Measurements from ENCODE around the gene FCMR.

Gene FCMR

DNA sequence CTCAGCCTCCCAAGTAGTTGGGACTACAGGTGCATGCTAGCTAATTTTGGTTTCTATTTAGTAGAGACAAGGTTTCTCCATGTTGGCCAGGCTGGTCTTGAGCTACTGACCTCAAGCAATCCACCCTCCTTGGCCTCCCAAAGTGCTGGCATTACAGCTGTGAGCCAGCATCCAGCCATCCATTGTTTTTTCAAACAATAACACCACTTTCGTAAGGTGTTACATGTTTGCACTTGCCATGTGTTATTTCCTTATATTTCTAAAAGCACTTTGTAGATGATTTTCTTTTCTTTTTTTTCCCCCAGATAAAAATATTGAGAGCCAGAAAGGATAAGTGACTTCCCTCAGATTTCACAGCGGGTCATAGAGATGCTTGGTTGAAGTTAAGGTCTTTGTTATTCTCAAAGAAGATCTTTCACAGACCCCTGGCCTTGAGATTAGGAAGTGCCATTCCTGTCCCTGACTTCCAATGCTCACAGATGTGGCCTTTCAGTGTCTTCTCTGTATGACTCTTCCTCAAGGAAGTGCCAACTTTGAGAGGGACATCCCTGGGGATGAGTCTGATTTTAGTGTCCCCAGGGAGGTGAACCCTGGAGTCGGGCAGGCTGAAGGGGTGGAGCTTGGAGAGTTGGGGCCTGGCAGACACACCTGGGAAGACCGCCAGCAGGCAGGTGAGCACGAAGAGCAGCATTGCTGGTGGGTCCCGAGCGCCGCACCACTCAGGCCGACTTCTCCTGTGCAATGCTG, 18.3 kb upstream of the FCMR start:
- Histone ChIP-seq H3K4me2 (ENCODE audit: low read length) (no peak overlapping the region), H4K20me1 (ENCODE audit: insufficient read depth, low read length) (no peaks in the 10 kb centered on the region), H3F3A (ENCODE audit: insufficient read depth, low read length) (no peaks in the 10 kb centered on the region), H3K9me2 (ENCODE audit: low read depth, low read length) (no peaks in the 10 kb centered on the region), H2AFZ (ENCODE audit: low read length) (no peak overlapping the region), H3K4me3 (ENCODE audit: low read depth, low read length, poor library complexity, severe bottlenecking) (no peak overlapping the region), H3K36me3 (ENCODE audit: insufficient read depth, low read length) (no peaks in the 10 kb centered on the region), H3K4me1 (ENCODE audit: insufficient read depth, low read length, severe bottlenecking) (no peaks in the 10 kb centered on the region), H3K27me3 (ENCODE audit: insufficient read depth, low read length) (peaks cover 7% of the 10 kb centered on the region; the same call in 1 of the 2 replicates), H3K9ac (ENCODE audit: low read length) (no peak overlapping the region), H3K27ac (ENCODE audit: low read depth, low read length, poor library complexity, severe bottlenecking) (no peak overlapping the region), H3K79me2 (ENCODE audit: insufficient read depth, low read length) (no peaks in the 10 kb centered on the region), H3K9me3 (ENCODE audit: low read length) (no peaks in the 10 kb centered on the region)
- TF ChIP-seq, protein P1, sequence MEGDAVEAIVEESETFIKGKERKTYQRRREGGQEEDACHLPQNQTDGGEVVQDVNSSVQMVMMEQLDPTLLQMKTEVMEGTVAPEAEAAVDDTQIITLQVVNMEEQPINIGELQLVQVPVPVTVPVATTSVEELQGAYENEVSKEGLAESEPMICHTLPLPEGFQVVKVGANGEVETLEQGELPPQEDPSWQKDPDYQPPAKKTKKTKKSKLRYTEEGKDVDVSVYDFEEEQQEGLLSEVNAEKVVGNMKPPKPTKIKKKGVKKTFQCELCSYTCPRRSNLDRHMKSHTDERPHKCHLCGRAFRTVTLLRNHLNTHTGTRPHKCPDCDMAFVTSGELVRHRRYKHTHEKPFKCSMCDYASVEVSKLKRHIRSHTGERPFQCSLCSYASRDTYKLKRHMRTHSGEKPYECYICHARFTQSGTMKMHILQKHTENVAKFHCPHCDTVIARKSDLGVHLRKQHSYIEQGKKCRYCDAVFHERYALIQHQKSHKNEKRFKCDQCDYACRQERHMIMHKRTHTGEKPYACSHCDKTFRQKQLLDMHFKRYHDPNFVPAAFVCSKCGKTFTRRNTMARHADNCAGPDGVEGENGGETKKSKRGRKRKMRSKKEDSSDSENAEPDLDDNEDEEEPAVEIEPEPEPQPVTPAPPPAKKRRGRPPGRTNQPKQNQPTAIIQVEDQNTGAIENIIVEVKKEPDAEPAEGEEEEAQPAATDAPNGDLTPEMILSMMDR (IDR thresholded peaks at IDR 0.05; ENCODE audit: low read length), result no peak
- no peak for TF ChIP-seq EZH2 (IDR thresholded peaks at IDR 0.05; ENCODE audit: borderline replicate concordance, low read length)

DNA sequence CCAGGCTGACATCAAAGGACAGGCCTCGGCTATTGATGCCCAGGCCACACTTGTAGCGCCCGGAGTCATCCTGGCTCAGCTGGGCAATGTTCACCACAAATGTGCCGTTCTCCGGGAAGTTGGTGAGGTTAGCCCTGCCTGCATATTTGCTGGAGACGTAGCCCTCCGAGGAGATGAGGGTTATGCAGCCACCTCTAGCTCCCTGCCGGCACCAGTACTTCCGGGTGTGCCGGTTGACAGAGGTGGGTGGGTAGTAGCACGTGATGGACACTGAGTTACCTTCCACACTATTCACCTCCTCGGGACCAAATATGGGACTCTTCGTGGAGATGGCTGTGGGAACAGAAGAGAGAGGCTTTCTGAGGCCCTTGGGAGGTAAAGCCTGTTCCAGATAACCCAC, 17.4 kb upstream of the FCMR start:
- no peak overlapping the region for H3K4me3 ChIP-seq (ENCODE audit: low read depth, low read length, poor library complexity, severe bottlenecking)
- no peaks in the 10 kb centered on the region for H3F3A ChIP-seq (ENCODE audit: insufficient read depth, low read length)
- peaks cover 7% of the 10 kb centered on the region; the same call in 1 of the 2 replicates for H3K27me3 ChIP-seq (ENCODE audit: insufficient read depth, low read length)
- no peaks in the 10 kb centered on the region for H3K4me1 ChIP-seq (ENCODE audit: insufficient read depth, low read length, severe bottlenecking)
- H3K9me2 ChIP-seq (ENCODE audit: low read depth, low read length), result no peaks in the 10 kb centered on the region
- no peak for TF ChIP-seq EZH2 (IDR thresholded peaks at IDR 0.05; ENCODE audit: borderline replicate concordance, low read length)
- TF ChIP-seq, protein P1 (IDR thresholded peaks at IDR 0.05; ENCODE audit: low read length), result no peak
- no peak overlapping the region for H3K9ac ChIP-seq (ENCODE audit: low read length)
- H4K20me1 ChIP-seq (ENCODE audit: insufficient read depth, low read length), result no peaks in the 10 kb centered on the region
- H3K9me3 ChIP-seq (ENCODE audit: low read length), result no peaks in the 10 kb centered on the region
- H3K27ac ChIP-seq (ENCODE audit: low read depth, low read length, poor library complexity, severe bottlenecking), result no peak overlapping the region
- H3K36me3 ChIP-seq (ENCODE audit: insufficient read depth, low read length), result no peaks in the 10 kb centered on the region
- no peaks in the 10 kb centered on the region for H3K79me2 ChIP-seq (ENCODE audit: insufficient read depth, low read length)
- H3K4me2 ChIP-seq (ENCODE audit: low read length), result no peak overlapping the region
- H2AFZ ChIP-seq (ENCODE audit: low read length), result no peak overlapping the region

DNA sequence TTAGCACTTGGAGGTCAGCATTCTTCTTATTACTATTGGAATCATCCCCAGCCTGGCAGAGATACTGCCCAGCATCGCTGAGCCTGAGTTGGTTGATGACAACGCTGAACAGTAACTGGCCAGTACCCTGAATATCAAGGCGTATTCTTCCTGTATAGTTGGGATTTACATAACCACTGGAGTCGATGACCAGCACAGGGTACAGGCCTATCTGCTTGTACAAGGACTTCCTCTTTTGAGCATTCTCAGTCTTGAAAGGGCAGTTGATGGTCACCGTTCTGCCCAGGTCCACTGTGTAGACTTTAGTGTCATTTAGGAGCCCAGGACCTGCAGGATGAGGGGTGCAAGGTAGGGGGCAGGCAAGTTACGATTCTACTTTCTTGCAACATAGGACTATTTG, 15.7 kb upstream of the FCMR start:
- Histone ChIP-seq H3K4me2 (ENCODE audit: low read length) (no peak overlapping the region), H2AFZ (ENCODE audit: low read length) (no peak overlapping the region), H3K27ac (ENCODE audit: low read depth, low read length, poor library complexity, severe bottlenecking) (no peak overlapping the region), H3K9ac (ENCODE audit: low read length) (no peak overlapping the region), H3K4me3 (ENCODE audit: low read depth, low read length, poor library complexity, severe bottlenecking) (no peak overlapping the region), H3K27me3 (ENCODE audit: insufficient read depth, low read length) (peaks cover 4% of the 10 kb centered on the region; the same call in 1 of the 2 replicates), H3K36me3 (ENCODE audit: insufficient read depth, low read length) (no peaks in the 10 kb centered on the region), H3K9me3 (ENCODE audit: low read length) (no peaks in the 10 kb centered on the region), H3F3A (ENCODE audit: insufficient read depth, low read length) (no peaks in the 10 kb centered on the region), H4K20me1 (ENCODE audit: insufficient read depth, low read length) (no peaks in the 10 kb centered on the region), H3K9me2 (ENCODE audit: low read depth, low read length) (no peaks in the 10 kb centered on the region), H3K79me2 (ENCODE audit: insufficient read depth, low read length) (no peaks in the 10 kb centered on the region), H3K4me1 (ENCODE audit: insufficient read depth, low read length, severe bottlenecking) (no peaks in the 10 kb centered on the region)
- no peak for TF ChIP-seq EZH2 (IDR thresholded peaks at IDR 0.05; ENCODE audit: borderline replicate concordance, low read length)
- TF ChIP-seq, protein P1 (IDR thresholded peaks at IDR 0.05; ENCODE audit: low read length), result no peak

Measured in OCI-LY1 (cell line).